GM13976 (cell line): Measurements from ENCODE around the gene PHF2.

ENCODE experiments used
- DNase-seq: peaks from one replicate; pipeline ENCODE4 v3.0.0; 2012; ENCODE audit warnings: low spot score
- CTCF ChIP-seq: IDR thresholded peaks from 2 replicates; pipeline ENCODE4 v1.5.1; 2012; ENCODE audit warnings: borderline replicate concordance, mild to moderate bottlenecking; ENCODE audit not compliant: insufficient read depth; ENCODE audit errors: extremely low read depth, missing control alignments, control extremely low read depth
- in situ Hi-C: fragments of 300-500 bp; cut with MboI; formaldehyde crosslinking; loops from one replicate; pipeline ENCODE4 v1.12.0; 2022; ENCODE audit warnings: low sequenced_read_pairs, mixed read lengths, inconsistent platforms; ENCODE audit not compliant: unreplicated experiment

Gene PHF2

GRCh38 chr9:93603011-93603410, 26.6 kb downstream of the PHF2 start:
- no peak for DNase-seq
- in situ Hi-C loops, result no loop called here
- no peak for TF ChIP-seq CTCF

- in situ Hi-C loops, result no loop called here
- no peak for TF ChIP-seq CTCF
- no peak for DNase-seq
These were observed 27.5 kb downstream of the PHF2 start for GRCh38 chr9:93603906-93604326.

- in situ Hi-C loops, result no loop called here
- no peak for DNase-seq
- TF ChIP-seq CTCF, result no peak
These were observed 29.8 kb downstream of the PHF2 start for GRCh38 chr9:93606187-93606586.

GRCh38 chr9:93610206-93610605, 33.8 kb downstream of the PHF2 start:
- no peak for DNase-seq
- in situ Hi-C loops, result no loop called here
- TF ChIP-seq CTCF, result no peak

- in situ Hi-C loops, result no loop called here
- DNase-seq, result no peak
- no peak for TF ChIP-seq CTCF
These were observed 35.8 kb downstream of the PHF2 start for GRCh38 chr9:93612052-93612795.

GRCh38 chr9:93612796-93613154, 36.4 kb downstream of the PHF2 start:
- no peak for TF ChIP-seq CTCF
- in situ Hi-C loops, result no loop called here
- DNase-seq, result no peak

GRCh38 chr9:93613174-93613573, 36.8 kb downstream of the PHF2 start:
- no peak for DNase-seq
- no peak for TF ChIP-seq CTCF
- in situ Hi-C loops, result no loop called here
